Muscle layer of colon (tissue), 2 donors: ENCODE results near the gene RNPEP.
"Not testable (repeated sequence)": the region's sequence is repeated elsewhere in the genome, so short reads cannot be mapped to it uniquely, and the experiment has no call there.

Source experiments
- H3K27ac ChIP-seq: one replicate; pipeline ENCODE4 v1.7.0; 2013; ENCODE audit warnings: low read depth, mild to moderate bottlenecking, low read length, moderate library complexity
- H3K27me3 ChIP-seq, 2 donors: one replicate each; pipeline ENCODE4 v1.7.0; 2013; ENCODE audit warnings: low read length in 2 of 2, mild to moderate bottlenecking in 2 of 2; ENCODE audit not compliant: insufficient read depth in 2 of 2, control insufficient read depth in 1 of 2
- H3K36me3 ChIP-seq: one replicate; pipeline ENCODE4 v1.7.0; 2013; ENCODE audit warnings: mild to moderate bottlenecking, low read length; ENCODE audit not compliant: insufficient read depth
- H3K4me1 ChIP-seq: one replicate; pipeline ENCODE4 v1.7.0; 2013; ENCODE audit warnings: mild to moderate bottlenecking, low read length; ENCODE audit not compliant: insufficient read depth
- H3K4me3 ChIP-seq, 2 donors: one replicate each; pipeline ENCODE4 v1.7.0; 2013; ENCODE audit warnings: low read length in 2 of 2, low read depth in 1 of 2, mild to moderate bottlenecking in 1 of 2, moderate library complexity in 1 of 2
- H3K9ac ChIP-seq: one replicate; pipeline ENCODE4 v1.7.0; 2013; ENCODE audit warnings: low read length
- H3K9me3 ChIP-seq: one replicate; pipeline ENCODE4 v1.7.0; 2013; ENCODE audit warnings: mild to moderate bottlenecking, low read length
- donor health status: abdominal sarcoma.
- donor health status: Adenocarcinoma of cecum.

The RNPEP gene

GRCh38 chr1:202046748-202047708 lies 64.6 kb downstream of the RNPEP start:
- no peak overlapping the region for H3K9ac ChIP-seq
- H3K4me3 ChIP-seq, result no peak overlapping the region
- H3K9me3 ChIP-seq, result no peaks in the 10 kb centered on the region
- H3K27me3 ChIP-seq, result no peaks in the 10 kb centered on the region
- H3K4me1 ChIP-seq, result no peaks in the 10 kb centered on the region
- no peak overlapping the region for H3K27ac ChIP-seq
- H3K36me3 ChIP-seq, result no peaks in the 10 kb centered on the region

- Histone ChIP-seq H3K36me3 (no peaks in the 10 kb centered on the region), H3K4me3 (no peak overlapping the region), H3K27me3 (no peaks in the 10 kb centered on the region), H3K9me3 (no peaks in the 10 kb centered on the region), H3K27ac (no peak overlapping the region), H3K4me1 (no peaks in the 10 kb centered on the region), H3K9ac (no peak overlapping the region)
Measured at GRCh38 chr1:202047977-202048376, 65.5 kb downstream of the RNPEP start.

DNA sequence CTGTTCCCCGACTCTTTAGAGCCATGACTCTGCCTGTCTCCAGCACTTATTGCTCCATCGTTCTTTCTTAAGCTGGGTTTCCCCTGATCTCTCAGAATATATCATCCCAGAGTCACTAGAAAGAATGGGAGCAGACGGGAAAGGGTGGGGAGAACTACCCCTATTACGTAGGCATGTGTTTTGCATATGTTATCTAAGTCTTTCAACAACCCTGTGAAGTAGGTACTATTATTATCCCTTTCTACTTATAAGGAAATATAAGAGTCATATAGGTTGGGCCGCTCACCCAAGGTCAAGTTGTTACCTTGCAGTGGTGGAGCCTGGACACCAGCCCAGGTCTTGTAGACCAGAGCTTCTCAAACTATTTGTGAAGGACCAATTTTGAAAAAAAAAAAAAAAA lies 66.7 kb downstream of the RNPEP start:
- H3K9me3 ChIP-seq, result no peaks in the 10 kb centered on the region
- no peaks in the 10 kb centered on the region for H3K4me1 ChIP-seq
- no peak overlapping the region for H3K4me3 ChIP-seq
- H3K27me3 ChIP-seq, result no peaks in the 10 kb centered on the region
- no peak overlapping the region for H3K27ac ChIP-seq
- no peaks in the 10 kb centered on the region for H3K36me3 ChIP-seq
- H3K9ac ChIP-seq, result no peak overlapping the region

- Histone ChIP-seq H3K9ac (no peak overlapping the region), H3K36me3 (no peaks in the 10 kb centered on the region), H3K9me3 (no peaks in the 10 kb centered on the region), H3K4me3 (no peak overlapping the region), H3K27ac (no peak overlapping the region), H3K27me3 (no peaks in the 10 kb centered on the region), H3K4me1 (no peaks in the 10 kb centered on the region)
Measured at GRCh38 chr1:202054094-202054493, 71.6 kb downstream of the RNPEP start.

GRCh38 chr1:202054673-202055072 lies 72.2 kb downstream of the RNPEP start:
- not testable (repeated sequence) for H3K9ac ChIP-seq, H3K4me3 ChIP-seq, H3K4me1 ChIP-seq, H3K27ac ChIP-seq, H3K9me3 ChIP-seq, H3K27me3 ChIP-seq, H3K36me3 ChIP-seq
